Activated gamma-delta T cell (primary cell): ENCODE results near the gene FCGBP.
A peak's percentile ranks its signal among the peaks of the same experiment; 100 is the strongest.
"Not testable (repeated sequence)": the region's sequence is repeated elsewhere in the genome, so short reads cannot be mapped to it uniquely, and the experiment has no call there.

ENCODE experiments used
- DNase-seq: peaks from one replicate; lab custom pipeline; 2025; lab: John Stamatoyannopoulos, UW

The FCGBP gene

GRCh38 chr19:39917561-39918182 lies 16.8 kb downstream of the FCGBP start:
- no peak for DNase-seq

- DNase-seq: no peak
These were observed 17.5 kb downstream of the FCGBP start for GRCh38 chr19:39916851-39917396.

- DNase-seq: no peak
These were observed 18.2 kb downstream of the FCGBP start for GRCh38 chr19:39916236-39916635.

GRCh38 chr19:39915848-39916215 lies 18.6 kb downstream of the FCGBP start:
- no peak for DNase-seq

GRCh38 chr19:39915101-39915847 lies 19.2 kb downstream of the FCGBP start:
- no peak for DNase-seq

GRCh38 chr19:39913682-39914333 lies 20.6 kb downstream of the FCGBP start:
- DNase-seq: no peak

- DNase-seq: no peak
These were observed 25.6 kb downstream of the FCGBP start for GRCh38 chr19:39908803-39909202.

GRCh38 chr19:39906820-39907611 lies 27.4 kb downstream of the FCGBP start:
- DNase-seq: no peak

- no peak for DNase-seq
These were observed 28.2 kb downstream of the FCGBP start for GRCh38 chr19:39906283-39906682.

- not testable (repeated sequence) for DNase-seq
These were observed 30.8 kb downstream of the FCGBP start for GRCh38 chr19:39903486-39904091.

GRCh38 chr19:39902326-39902725 lies 32.1 kb downstream of the FCGBP start:
- not testable (repeated sequence) for DNase-seq

GRCh38 chr19:39901681-39902080 lies 32.8 kb downstream of the FCGBP start:
- DNase-seq: not testable (repeated sequence)

GRCh38 chr19:39898858-39899257 lies 35.6 kb downstream of the FCGBP start:
- DNase-seq: not testable (repeated sequence)

GRCh38 chr19:39897511-39898245 lies 36.8 kb downstream of the FCGBP start:
- not testable (repeated sequence) for DNase-seq

- DNase-seq: not testable (repeated sequence)
These were observed 39.3 kb downstream of the FCGBP start for GRCh38 chr19:39895096-39895495.

- not testable (repeated sequence) for DNase-seq
These were observed 40.2 kb downstream of the FCGBP start for GRCh38 chr19:39894236-39894606.

- DNase-seq: peak; percentile 58
These were observed 40.8 kb downstream of the FCGBP start for GRCh38 chr19:39893366-39894235.

GRCh38 chr19:39892506-39892902 lies 41.9 kb downstream of the FCGBP start:
- not testable (repeated sequence) for DNase-seq

- not testable (repeated sequence) for DNase-seq
These were observed 42.6 kb downstream of the FCGBP start for GRCh38 chr19:39891660-39892505.
